Ovary (tissue), 9 donors: ENCODE results near the gene MACROH2A2. TPM values are rescaled to one million over a fixed set of nuclear protein-coding genes. Genes with fewer than 3 reads are reported as not detected.
"Not testable (repeated sequence)": the region's sequence is repeated elsewhere in the genome, so short reads cannot be mapped to it uniquely, and the experiment has no call there.

Experiments used
- DNase-seq, 5 donors: peaks; one replicate each; pipeline ENCODE4 v3.0.0-alpha.2; 2019 to 2020
- H3K27ac ChIP-seq, 2 donors: fragments of 200-600 bp; one replicate each; pipeline versions ENCODE4 v1.5.1 to v1.8.0; 2019 to 2022
- H3K27me3 ChIP-seq: fragments of 200-600 bp; one replicate; pipeline ENCODE4 v1.8.0; 2022
- H3K36me3 ChIP-seq: fragments of 200-600 bp; sonication (generic); one replicate; pipeline ENCODE4 v1.5.1; 2019
- H3K4me1 ChIP-seq: one replicate; pipeline ENCODE4 v1.8.1; 2013; ENCODE audit warnings: mild to moderate bottlenecking, moderate library complexity; ENCODE audit not compliant: insufficient read depth
- H3K4me3 ChIP-seq: fragments of 200-600 bp; sonication (generic); one replicate; pipeline ENCODE4 v1.5.1; 2017
- H3K9me3 ChIP-seq, 2 donors: fragments of 200-600 bp in 1 of 2; sonication (generic) in 1 of 2; one replicate each; pipeline versions ENCODE4 v1.5.1 to v1.8.1; 2013 to 2019; ENCODE audit warnings: mild to moderate bottlenecking in 1 of 2, moderate library complexity in 1 of 2
- CTCF ChIP-seq, 3 donors: fragments of 450-650 bp in 2 of 3; fragments of 200-600 bp in 1 of 3; IDR thresholded peaks; one replicate each; pipeline versions ENCODE4 v1.5.1 to v1.8.0; 2016 to 2022; ENCODE audit warnings: antibody characterized with exemption in 3 of 3, mild to moderate bottlenecking in 1 of 3
- EP300 ChIP-seq: sonication (generic); formaldehyde crosslinking; IDR thresholded peaks from one replicate; pipeline ENCODE4 v1.6.1; 2017; ENCODE audit warnings: antibody characterized with exemption
- POLR2A ChIP-seq: fragments of 450-650 bp; IDR thresholded peaks from one replicate; pipeline ENCODE4 v1.6.1; 2017; ENCODE audit warnings: antibody characterized with exemption, mild to moderate bottlenecking, moderate library complexity
- WGBS, 3 donors: extraction: QIAGEN DNeasy Blood & Tissue Kit in 1 of 3; methylation state at CpG; one replicate each; pipeline versions ENCODE4 v1.1.5 to v1.1.7; 2013 to 2017; 5-methylcytosine and 5-hydroxymethylcytosine counted together
- intact Hi-C, 4 donors: fragments of 100-400 bp; cut with DNase I; formaldehyde crosslinking; loops; one replicate each; pipeline versions ENCODE4 v1.11.0 to v1.15.1; 2022 to 2023
- polyA plus RNA-seq, 2 donors: library from polyadenylated mRNA; stranded (reverse); fragments of 200-250 nt in 1 of 2; fragments of 350-450 nt in 1 of 2; fragmentation: Illumina TruSeq in 1 of 2; extraction: RNeasy Lipid Tissue Mini Kit (QIAGEN cat#74804) in 1 of 2; gene quantifications; one replicate each; pipeline ENCODE4 v1.2.3, GENCODE V29; 2013 to 2014
- total RNA-seq, 7 donors: library from RNA; depleted of rRNA in 2 of 7; stranded (reverse); fragments of >200 nt in 2 of 7; fragmentation: NEBNext Ultra II Directional in 3 of 7; extraction: Animal tissue kit (Norgen Biotek cat#: 25700) in 3 of 7; gene quantifications; one replicate each; pipeline versions ENCODE4 v1.1.0 to v1.2.4, GENCODE V29; 2016 to 2023
- donor health status: DM: no; HTN: no; CAD: no; lungs with moderate emphysema.
- donor health status: DM: no; HTN: no; CAD: no.
- donor health status: Bipolar disorder and iron deficiency.
- donor health status: DM: yes; HTN: yes; CAD: no.
- donor health status: DM: no; HTN: no; CAD: no.
- donor health status: DM: yes; HTN: yes; CAD: no.

The MACROH2A2 gene
- total and polyA plus RNA-seq, 9 donors, result 6.3 to 24.6 (median 19.3) TPM

GRCh38 chr10:70119197-70119596 lies 66.6 kb downstream of the MACROH2A2 start:
- Histone ChIP-seq H3K4me3 (no peak overlapping the region), H3K27me3 (no peaks in the 10 kb centered on the region), H3K36me3 (no peaks in the 10 kb centered on the region), H3K4me1 (no peaks in the 10 kb centered on the region), H3K9me3 (no peaks in the 10 kb centered on the region), H3K27ac (no peak overlapping the region)
- TF ChIP-seq POLR2A, result no peak
- TF ChIP-seq CTCF (IDR thresholded peaks at IDR 0.05), result no peak
- no peak for TF ChIP-seq EP300
- WGBS, 3 donors, result 90 to 96% (median 95%) methylated on average over 7 of the region's 7 CpGs
- no peak for DNase-seq
- intact Hi-C loops, result no loop called here

- H3K27ac ChIP-seq, result no peak overlapping the region
- no peak for DNase-seq
- H3K4me1 ChIP-seq, result no peaks in the 10 kb centered on the region
- H3K27me3 ChIP-seq, result no peaks in the 10 kb centered on the region
- 82 to 90% (median 84%) methylated on average over 8 of the region's 8 CpGs for WGBS, 3 donors
- no peaks in the 10 kb centered on the region for H3K36me3 ChIP-seq
- intact Hi-C loops, result no loop called here
- no peaks in the 10 kb centered on the region for H3K9me3 ChIP-seq
- no peak overlapping the region for H3K4me3 ChIP-seq
- no peak for TF ChIP-seq EP300
- TF ChIP-seq POLR2A, result no peak
Measured at GRCh38 chr10:70119623-70120022, 67.0 kb downstream of the MACROH2A2 start.

GRCh38 chr10:70120417-70120816 lies 67.8 kb downstream of the MACROH2A2 start:
- 86 to 90% (median 86%) methylated on average over 6 of the region's 6 CpGs for WGBS, 3 donors
- H3K4me3 ChIP-seq, result no peak overlapping the region
- no peak for DNase-seq
- H3K9me3 ChIP-seq, result no peaks in the 10 kb centered on the region
- intact Hi-C loops, result no loop called here
- H3K27ac ChIP-seq, result no peak overlapping the region
- H3K27me3 ChIP-seq, result no peaks in the 10 kb centered on the region
- H3K36me3 ChIP-seq, result no peaks in the 10 kb centered on the region
- H3K4me1 ChIP-seq, result no peaks in the 10 kb centered on the region
- TF ChIP-seq EP300, result no peak
- TF ChIP-seq CTCF (IDR thresholded peaks at IDR 0.05), result no peak
- no peak for TF ChIP-seq POLR2A

- DNase-seq, result no peak
- 90 to 93% (median 90%) methylated on average over 11 of the region's 11 CpGs for WGBS, 3 donors
- no peak for TF ChIP-seq CTCF (IDR thresholded peaks at IDR 0.05)
- TF ChIP-seq POLR2A, result no peak
- TF ChIP-seq EP300, result no peak
- Histone ChIP-seq H3K9me3 (no peaks in the 10 kb centered on the region), H3K4me3 (no peak overlapping the region), H3K36me3 (no peaks in the 10 kb centered on the region), H3K27me3 (no peaks in the 10 kb centered on the region), H3K4me1 (no peaks in the 10 kb centered on the region), H3K27ac (no peak overlapping the region)
- intact Hi-C loops, result no loop called here
Measured at GRCh38 chr10:70121281-70121949, 68.8 kb downstream of the MACROH2A2 start.

GRCh38 chr10:70122742-70123141 lies 70.1 kb downstream of the MACROH2A2 start:
- Histone ChIP-seq H3K36me3 (no peaks in the 10 kb centered on the region), H3K27me3 (no peaks in the 10 kb centered on the region), H3K4me3 (no peak overlapping the region), H3K9me3 (no peaks in the 10 kb centered on the region), H3K27ac (no peak overlapping the region), H3K4me1 (no peaks in the 10 kb centered on the region)
- no peak for DNase-seq
- 94 to 99% (median 98%) methylated on average over 5 of the region's 5 CpGs for WGBS, 3 donors
- intact Hi-C loops, result no loop called here
- TF ChIP-seq POLR2A (no peak), EP300 (no peak), CTCF (IDR thresholded peaks at IDR 0.05) (no peak)

- H3K27me3 ChIP-seq, H3K36me3 ChIP-seq, H3K4me3 ChIP-seq, H3K9me3 ChIP-seq, DNase-seq, H3K27ac ChIP-seq, intact Hi-C loops, H3K4me1 ChIP-seq: not testable (repeated sequence)
- WGBS, 3 donors, result 94 to 98% (median 95%) methylated on average over 9 of the region's 9 CpGs
Measured at GRCh38 chr10:70123166-70123565, 70.5 kb downstream of the MACROH2A2 start.
